Bronchial epithelial cell (primary cell): Measurements from ENCODE around the gene S100A11. TPM values are rescaled to one million over a fixed set of nuclear protein-coding genes. Genes with fewer than 3 reads are reported as not detected.

Experiments
- DNase-seq: peaks from one replicate; pipeline ENCODE4 v3.0.0-alpha.2; 2010; ENCODE audit warnings: low read depth
- FAIRE-seq: peaks from 2 replicates; lab custom pipeline; 2011; peaks lifted over from hg19 to GRCh38; lab: Jason Lieb, UNC
- H3K27me3 ChIP-seq: 2 replicates; pipeline ENCODE4 v1.5.1; 2011; ENCODE audit warnings: low read length; ENCODE audit not compliant: control insufficient read depth, insufficient read depth
- H3K36me3 ChIP-seq: 2 replicates; pipeline ENCODE4 v1.5.1; 2011; ENCODE audit warnings: low read length; ENCODE audit not compliant: control insufficient read depth, insufficient read depth
- H3K4me3 ChIP-seq: 2 replicates; pipeline ENCODE4 v1.5.1; 2011; ENCODE audit warnings: mild to moderate bottlenecking, low read depth, low read length, control low read depth
- total RNA-seq: library from RNA; depleted of rRNA; stranded (reverse); fragments of >200 nt; gene quantifications from 2 replicates; pipeline ENCODE4 v1.2.1, GENCODE V29; 2014
- TF ChIP-seq, protein P1 (sequence below): IDR thresholded peaks from 2 replicates; pipeline ENCODE4 v1.5.1; 2011; ENCODE audit warnings: mild to moderate bottlenecking, moderate library complexity, low read length, control low read depth, inconsistent platforms; ENCODE audit not compliant: insufficient read depth, severe bottlenecking

The S100A11 gene
- total RNA-seq, 1 donor from 2014 or later = 58.7 TPM

DNA sequence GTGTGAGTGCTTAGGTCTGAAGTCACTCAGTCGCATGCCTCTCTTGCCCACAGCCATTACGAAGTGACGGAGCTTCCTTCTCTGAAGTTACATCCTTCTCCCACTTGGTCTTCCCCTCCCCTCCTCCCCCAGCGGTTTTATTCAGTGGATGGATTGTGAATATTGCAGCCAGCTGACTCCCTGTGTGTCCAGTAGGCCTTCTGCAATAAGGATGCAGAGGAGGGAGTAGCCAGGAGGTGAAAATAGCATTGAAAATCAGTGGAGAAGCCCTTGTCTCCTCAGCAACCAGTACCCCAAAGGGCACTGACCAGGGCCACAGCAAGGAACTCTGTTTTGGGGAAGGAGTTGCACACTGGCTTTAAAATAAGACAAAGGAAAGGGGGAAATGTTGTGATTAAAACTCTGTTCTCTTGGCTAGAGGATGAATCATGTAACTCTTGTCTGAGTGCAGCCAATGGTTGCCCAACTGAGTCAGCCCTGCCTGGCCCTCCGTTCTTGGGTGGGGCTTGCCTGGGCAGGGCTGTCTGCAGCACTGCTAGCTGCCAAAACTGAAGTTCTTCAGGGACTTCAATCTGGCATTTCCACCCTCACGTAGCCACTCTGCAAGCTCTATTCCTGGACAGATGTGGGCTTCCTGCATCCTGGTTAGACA, 47.5 kb downstream of the S100A11 start:
- Histone ChIP-seq H3K4me3 (peak overlapping the region; percentile 13), H3K27me3 (no peaks in the 10 kb centered on the region), H3K36me3 (peaks cover 13% of the 10 kb centered on the region)
- peak; percentile 72 for FAIRE-seq
- TF ChIP-seq, protein P1, sequence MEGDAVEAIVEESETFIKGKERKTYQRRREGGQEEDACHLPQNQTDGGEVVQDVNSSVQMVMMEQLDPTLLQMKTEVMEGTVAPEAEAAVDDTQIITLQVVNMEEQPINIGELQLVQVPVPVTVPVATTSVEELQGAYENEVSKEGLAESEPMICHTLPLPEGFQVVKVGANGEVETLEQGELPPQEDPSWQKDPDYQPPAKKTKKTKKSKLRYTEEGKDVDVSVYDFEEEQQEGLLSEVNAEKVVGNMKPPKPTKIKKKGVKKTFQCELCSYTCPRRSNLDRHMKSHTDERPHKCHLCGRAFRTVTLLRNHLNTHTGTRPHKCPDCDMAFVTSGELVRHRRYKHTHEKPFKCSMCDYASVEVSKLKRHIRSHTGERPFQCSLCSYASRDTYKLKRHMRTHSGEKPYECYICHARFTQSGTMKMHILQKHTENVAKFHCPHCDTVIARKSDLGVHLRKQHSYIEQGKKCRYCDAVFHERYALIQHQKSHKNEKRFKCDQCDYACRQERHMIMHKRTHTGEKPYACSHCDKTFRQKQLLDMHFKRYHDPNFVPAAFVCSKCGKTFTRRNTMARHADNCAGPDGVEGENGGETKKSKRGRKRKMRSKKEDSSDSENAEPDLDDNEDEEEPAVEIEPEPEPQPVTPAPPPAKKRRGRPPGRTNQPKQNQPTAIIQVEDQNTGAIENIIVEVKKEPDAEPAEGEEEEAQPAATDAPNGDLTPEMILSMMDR = no peak
- peak; percentile 94 for DNase-seq

DNA sequence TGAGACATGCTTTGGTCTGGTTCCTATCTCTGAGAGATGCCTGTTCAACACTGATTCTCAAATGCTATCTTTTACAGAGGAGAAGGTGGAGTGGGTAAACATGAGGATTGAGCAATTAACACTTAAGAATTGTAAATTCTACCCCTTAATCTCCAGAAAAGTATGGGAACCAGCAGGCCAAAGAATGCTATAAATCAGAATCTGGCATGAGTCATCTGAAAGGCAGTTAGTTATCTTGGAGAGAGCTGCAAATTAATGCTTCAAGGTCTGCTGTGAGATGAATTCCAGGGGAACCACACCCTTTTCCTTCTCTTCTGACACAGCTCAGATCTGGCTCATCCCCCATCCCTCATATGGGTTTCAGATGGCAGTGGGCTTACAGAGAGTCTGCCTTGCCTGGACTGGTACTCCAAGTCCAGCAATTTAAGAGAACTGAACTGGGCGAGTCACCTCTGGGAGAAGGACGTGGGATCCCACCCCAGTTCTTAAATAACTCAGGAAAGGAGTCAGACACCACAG, 48.3 kb downstream of the S100A11 start:
- H3K4me3 ChIP-seq = no peak overlapping the region
- H3K27me3 ChIP-seq = no peaks in the 10 kb centered on the region
- peak; percentile 95 for DNase-seq
- peaks cover 21% of the 10 kb centered on the region for H3K36me3 ChIP-seq
- TF ChIP-seq, protein P1 = no peak
- FAIRE-seq = no peak

DNA sequence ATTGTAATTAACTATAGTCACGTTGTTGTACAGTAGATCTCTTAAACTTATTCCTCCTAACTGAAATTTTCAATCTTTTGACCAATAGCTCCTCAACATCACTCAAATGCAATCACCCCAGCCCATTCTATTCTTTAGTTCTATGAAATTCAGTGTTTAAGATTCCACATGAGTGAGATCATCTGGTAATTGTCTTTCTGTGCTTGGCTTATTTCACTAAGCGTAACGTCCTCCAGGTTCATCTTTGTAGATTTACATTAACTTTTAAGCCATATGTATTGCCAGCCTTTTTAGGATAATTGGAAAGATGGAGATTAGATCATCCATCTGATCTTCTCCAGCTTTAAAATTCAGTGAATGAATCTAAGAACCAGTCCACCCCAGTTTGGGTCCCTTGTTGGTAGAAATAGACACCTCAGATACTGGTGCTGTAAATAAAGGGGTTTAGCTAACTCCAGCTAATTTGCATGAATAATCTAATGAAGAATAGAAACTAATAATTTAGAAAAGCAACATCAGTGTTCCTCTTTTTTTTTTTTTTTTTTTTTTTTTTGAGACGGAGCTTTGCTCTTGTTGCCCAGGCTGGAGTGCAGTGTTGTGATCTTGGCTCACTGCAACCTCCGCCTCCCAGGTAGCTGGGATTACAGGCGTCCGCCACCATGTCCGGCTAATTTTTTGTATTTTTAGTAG, 50.2 kb downstream of the S100A11 start:
- Histone ChIP-seq H3K36me3 (peaks cover 23% of the 10 kb centered on the region), H3K27me3 (no peaks in the 10 kb centered on the region), H3K4me3 (no peak overlapping the region)
- no peak for FAIRE-seq
- TF ChIP-seq, protein P1 = no peak
- no peak for DNase-seq

DNA sequence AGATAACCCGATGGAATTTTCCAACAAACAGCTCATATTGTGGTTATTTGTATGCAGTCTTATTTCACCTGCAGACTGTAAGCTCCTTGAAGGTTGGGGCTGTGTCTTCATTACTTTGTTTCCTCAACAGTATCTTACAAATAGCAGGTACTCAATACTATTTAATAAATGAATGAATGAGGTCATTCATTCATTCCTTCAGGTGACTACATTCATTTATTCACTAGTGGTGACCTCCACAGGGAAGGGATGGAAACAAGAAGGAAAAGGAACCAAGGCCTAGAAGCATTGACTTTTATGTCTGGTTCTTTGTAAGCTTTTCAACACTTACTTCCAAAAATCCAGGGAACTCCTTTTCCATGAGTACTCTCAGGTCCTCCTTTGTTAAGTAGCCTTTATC, 51.0 kb downstream of the S100A11 start:
- no peak for FAIRE-seq
- TF ChIP-seq, protein P1 = no peak
- Histone ChIP-seq H3K27me3 (no peaks in the 10 kb centered on the region), H3K36me3 (peaks cover 23% of the 10 kb centered on the region), H3K4me3 (no peak overlapping the region)
- DNase-seq = no peak

DNA sequence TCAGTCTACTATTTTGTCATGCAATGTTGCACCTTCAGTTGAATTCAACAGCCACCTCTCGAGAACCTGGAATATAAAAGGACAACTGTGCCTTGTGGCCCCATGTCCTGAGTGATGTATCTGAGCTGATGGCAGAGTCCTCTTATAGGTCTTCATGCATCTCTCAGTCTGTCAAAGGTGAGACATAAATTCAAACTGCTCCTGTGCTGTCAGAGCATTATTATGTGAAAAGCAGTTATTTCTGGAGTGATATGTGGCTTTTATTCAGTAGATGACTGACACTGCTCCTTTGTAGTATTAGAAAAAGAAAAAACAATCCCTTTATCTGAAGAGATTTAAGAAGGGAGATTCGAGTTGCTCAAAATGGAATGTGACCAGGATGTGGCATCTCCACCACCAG, 51.5 kb downstream of the S100A11 start:
- H3K27me3 ChIP-seq = no peaks in the 10 kb centered on the region
- TF ChIP-seq, protein P1 = no peak
- peaks cover 22% of the 10 kb centered on the region for H3K36me3 ChIP-seq
- DNase-seq (no peak), FAIRE-seq (no peak)
- H3K4me3 ChIP-seq = no peak overlapping the region
